ENCODE data around the gene ZNF524.
A peak's percentile ranks its signal among the peaks of the same experiment; 100 is the strongest.
"Not testable (repeated sequence)": the region's sequence is repeated elsewhere in the genome, so short reads cannot be mapped to it uniquely, and the experiment has no call there.

ZNF524 gene

DNA sequence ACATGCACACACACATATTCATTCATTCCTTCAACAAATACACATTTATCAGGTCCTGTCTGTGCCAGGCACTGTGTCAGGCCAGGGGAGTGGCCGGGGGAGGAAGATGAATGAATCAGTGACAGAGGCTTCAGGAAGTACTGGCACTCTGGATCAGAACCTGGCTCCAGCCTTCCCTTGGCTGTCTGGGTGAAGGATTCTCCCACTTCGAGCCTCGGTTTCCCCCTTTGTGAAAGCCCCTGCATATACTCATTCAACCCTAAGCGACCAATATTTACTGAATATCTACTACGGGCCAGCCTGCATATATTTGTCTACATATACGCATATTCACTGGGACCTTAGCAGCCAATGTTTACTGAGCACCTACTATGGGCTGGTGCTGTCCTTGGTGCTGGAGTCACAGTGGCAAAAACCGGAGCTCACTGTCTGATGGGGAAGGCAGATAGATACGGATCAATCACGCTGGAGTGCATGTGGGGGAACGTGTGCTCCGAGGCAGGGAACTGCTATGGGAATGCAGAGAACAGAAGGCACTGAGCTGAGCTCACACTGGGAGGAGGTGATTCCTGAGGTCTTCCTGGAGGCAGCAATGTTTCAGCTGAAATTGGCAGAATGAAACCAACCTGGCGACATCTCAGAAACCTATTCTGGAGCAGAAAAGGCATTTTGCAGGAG, 18.8 kb upstream of the ZNF524 start:
- DNase-seq (ENCODE audit: low spot score): no peak

DNA sequence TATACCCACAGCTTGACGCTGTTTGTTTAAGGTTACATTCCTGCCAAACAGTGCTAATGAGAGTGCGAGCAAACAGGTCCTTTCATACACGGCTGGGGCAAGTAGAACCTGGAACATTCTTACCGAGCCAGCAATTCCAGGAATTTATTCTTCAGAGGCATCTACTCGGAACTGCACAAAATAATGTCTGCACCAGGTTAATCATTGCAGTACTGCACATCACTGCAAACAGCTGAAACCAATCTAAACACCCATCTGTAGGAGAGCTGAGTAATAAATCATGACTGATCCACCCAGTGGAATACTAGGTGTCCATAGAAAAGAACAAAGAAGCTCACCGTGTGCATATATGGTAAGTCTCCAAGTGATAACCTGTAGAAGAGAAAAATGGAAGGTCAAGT, 18.3 kb upstream of the ZNF524 start:
- DNase-seq (ENCODE audit: low spot score): no peak

DNA sequence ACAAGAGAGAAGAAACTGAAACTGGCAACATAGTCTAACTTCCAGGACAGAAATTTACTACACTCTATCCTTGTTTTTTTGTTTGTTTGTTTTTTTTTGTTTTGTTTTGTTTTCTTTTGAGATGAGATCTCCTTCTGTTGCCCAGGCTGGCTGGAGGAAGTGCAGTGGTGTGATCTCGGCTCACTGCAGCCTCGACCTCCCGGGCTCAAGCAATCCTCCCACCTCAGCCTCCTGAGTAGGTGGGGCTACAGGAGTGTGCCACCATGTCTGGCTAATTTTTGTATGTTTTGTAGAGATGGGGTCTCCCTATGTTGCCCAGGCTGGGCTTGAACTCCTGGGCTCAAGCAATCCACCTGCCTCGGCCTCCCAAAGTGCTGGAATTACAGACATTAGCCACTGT, 17.8 kb upstream of the ZNF524 start:
- DNase-seq (ENCODE audit: low spot score): not testable (repeated sequence)

DNA sequence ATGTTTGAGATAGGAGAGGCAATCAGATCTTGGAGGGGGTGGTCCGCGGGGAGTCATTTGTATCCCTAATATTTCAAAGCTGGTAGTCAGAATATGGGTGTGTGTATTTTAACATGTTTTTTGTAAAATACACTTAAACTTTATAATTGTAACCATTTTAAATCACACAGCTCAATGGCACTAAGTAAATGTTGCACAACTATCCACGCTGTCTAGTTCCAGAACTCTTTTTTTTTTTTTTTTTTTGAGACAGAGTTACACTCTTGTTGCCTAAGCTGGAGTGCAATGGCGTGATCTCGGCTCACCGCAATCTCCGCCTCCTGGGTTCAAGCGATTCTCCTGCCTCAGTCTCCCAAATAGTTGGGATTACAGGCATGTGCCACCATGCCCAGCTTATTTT, 16.2 kb upstream of the ZNF524 start:
- DNase-seq (ENCODE audit: low spot score): not testable (repeated sequence)

DNA sequence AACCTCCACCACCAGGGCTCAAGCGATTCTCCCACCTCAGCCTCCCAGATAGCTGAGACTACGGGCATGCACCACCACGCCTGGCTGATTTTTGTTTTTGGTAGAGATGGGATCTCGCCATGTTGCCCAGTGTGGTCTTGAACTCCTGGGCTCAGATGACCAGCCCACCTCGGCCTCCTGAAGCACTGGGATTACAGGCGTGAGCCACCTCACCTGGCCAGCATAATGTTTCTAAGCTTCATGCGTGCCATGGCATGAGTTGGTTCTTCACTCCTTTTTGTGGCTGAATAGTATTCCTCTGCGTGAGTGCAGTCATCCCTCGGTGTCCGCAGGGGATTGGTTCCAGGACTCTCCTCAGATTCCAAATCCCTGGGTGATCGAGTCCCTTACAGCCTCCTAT, 15.2 kb upstream of the ZNF524 start:
- DNase-seq (ENCODE audit: low spot score): no peak

DNA sequence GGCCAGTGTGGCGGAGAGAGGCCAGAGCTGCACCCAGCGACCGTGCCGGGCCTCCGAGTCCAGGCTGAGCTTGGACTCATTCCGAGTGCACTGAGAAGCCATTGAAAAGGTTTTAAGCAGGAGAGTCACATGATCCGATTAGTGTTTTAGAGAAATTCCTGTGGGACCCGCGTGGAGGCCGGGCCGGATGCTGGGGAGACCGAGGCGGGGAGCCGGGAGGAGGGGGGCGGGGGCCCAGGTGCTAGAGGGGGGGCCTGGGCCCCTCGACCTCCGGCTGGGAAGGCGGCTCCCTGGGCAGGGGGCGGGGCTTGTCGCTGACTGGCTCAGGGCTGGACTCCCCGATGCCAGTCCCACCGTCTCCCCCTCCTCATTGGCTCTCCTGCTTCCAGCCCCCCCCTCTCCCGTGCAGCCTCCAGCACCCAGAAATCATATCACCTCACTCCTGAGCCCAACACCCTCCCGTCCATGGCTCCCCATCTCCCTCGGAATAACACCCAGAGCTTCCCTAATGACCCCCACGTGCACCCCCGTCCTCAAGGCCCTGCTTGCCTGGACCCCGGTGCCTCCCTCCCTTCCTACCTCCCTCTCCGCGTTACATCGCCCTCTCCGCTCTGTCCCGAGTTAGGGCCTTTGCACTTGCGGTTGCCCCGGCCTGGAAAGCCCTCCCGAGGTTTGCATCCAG, 14.3 kb upstream of the ZNF524 start:
- DNase-seq (ENCODE audit: low spot score): no peak

DNA sequence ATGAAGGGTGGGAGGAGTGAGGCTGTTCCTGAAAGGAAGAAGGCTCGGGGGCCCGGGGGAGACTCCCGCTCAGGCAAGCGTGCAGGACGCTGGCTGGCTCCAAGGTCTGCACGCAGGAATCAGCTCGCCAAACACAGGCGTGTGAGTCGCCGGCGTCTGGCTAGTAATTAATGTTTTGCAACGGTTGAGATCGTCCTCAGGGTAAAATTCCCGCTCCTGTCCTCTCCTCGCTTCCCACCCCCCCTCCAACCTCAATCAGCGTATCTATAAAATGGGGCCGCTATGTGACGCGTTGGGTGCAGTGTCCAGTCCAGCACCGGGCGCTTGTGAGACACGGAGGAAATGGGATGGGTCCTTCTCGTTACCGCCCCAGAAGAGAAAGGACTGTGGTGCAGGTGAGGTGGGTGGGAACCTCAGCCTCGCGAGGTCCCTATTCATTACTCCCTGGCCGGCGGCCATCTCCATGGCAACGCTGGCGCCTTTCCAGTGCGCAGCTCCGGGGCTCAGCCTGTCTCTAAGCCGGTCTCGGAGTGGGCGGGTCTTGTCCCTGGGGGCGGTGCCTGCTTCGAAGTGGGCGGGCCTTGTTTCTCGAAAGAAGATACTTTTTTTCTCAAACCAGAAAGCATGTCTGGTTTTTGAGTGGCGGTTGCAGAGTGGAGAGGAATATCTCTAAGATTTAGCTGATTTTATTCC, 13.0 kb upstream of the ZNF524 start:
- DNase-seq (ENCODE audit: low spot score): peak; percentile 87

DNA sequence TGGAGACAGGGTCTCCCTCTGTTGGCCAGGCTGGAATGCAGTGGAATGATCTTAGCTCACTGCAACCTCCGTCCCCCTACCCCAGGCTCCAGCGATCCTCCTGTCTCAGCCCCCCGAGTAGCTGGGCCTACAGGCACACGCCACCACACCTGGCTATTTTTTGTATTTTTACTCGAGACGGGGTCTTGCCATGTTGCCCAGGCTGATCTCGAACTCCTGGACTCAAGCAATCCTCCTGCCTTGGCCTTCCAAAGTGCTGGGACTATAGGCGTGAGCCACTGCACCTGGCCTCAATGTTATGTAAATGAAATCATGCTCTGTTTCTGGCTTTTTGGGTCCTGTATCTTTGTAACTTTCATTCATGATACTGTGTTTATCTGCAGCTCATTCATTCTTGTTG, 11.3 kb upstream of the ZNF524 start:
- DNase-seq (ENCODE audit: low spot score): no peak

DNA sequence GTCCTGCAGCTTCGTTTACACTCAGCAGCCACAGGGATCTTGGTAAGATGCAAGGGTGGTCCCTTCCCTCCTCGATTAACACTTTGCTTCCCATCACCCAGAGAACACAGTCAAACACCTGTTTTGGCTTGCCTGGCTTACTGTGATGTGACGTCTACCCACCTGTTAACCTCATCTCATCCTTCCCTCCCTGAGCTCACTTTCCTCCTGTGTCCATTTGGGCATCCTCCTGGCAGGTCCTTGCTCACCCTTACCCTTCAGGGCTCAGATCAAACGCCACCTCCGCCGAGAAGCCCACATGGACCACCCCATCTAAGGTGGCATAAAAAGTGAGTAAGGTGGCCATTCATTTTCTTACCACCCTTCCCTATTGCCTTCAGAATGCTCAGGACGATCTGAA, 10.0 kb upstream of the ZNF524 start:
- no peak for DNase-seq (ENCODE audit: low spot score)

DNA sequence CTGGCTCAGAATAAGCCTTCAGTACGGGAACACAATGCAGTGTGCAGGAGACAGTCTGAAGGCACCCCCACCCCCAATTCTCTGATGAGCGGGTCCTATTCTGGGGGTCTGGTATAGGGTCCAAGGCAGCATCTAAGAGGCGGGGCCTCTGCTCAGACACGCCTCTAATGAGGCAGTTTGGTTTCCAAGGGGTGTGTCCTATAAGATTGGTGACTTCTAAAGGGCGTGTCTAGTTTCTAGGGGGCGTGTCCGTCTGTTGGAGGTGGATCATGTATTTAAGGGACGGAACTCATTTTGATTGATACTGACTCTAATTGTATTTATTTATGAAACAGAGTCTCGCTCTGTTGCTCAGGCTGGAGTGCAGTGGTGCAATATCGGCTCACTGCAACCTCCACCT, 9.5 kb upstream of the ZNF524 start:
- peak; percentile 76 for DNase-seq (ENCODE audit: low spot score)

DNA sequence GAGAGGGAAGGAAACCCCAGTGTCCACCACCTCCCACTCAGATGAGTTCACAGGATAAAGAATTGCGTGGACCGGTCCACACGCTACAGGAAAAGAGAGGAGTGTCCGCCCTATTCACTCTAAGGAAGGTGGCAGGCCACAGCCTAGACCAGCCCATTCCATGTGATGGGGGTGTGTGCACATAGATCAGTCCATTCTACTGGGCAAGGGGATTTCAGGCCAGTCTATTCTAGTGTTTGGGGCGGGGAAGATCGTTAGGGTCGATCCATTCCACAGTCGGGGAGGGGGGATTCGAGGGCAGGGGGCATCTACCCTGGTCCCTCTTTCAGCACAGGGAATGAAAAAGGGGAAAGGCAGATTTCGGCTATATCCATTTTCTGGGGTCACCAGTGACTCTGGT, 8.5 kb upstream of the ZNF524 start:
- no peak for DNase-seq (ENCODE audit: low spot score)

DNA sequence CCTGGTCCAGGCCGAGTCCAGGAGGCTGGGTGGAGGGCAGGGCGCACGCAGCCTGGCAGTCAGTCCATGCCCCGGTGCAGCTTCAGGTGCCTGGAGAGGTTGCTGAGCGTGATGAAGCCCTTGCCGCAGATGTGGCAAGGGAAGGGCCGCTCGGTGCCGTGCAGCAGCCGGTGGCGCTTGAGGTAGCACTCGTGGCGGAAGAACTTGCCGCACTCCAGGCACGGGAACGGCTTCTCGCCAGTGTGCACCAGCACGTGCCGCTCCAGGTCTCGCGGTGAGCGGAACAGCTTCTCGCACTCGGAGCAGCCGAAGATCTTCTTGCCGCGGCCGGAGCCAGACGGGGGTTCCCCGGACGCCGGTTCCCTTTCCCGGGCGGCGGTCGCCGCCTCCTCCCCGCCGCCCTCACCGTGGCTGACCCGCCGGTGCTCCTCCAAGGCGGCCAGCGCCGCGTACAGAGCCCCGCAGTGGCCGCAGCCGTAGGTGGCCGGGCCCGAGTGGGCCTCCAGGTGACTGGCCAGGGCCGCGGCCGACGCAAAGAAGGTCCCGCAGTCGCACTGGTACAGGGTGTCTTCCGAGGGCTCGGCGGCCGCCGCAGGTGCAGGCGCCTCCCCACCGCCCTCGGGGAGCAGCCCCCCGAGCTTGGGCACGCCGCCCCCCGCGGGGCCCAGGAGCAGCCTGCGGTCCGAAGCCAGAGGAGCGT, 7.5 kb upstream of the ZNF524 start:
- DNase-seq (ENCODE audit: low spot score): no peak

DNA sequence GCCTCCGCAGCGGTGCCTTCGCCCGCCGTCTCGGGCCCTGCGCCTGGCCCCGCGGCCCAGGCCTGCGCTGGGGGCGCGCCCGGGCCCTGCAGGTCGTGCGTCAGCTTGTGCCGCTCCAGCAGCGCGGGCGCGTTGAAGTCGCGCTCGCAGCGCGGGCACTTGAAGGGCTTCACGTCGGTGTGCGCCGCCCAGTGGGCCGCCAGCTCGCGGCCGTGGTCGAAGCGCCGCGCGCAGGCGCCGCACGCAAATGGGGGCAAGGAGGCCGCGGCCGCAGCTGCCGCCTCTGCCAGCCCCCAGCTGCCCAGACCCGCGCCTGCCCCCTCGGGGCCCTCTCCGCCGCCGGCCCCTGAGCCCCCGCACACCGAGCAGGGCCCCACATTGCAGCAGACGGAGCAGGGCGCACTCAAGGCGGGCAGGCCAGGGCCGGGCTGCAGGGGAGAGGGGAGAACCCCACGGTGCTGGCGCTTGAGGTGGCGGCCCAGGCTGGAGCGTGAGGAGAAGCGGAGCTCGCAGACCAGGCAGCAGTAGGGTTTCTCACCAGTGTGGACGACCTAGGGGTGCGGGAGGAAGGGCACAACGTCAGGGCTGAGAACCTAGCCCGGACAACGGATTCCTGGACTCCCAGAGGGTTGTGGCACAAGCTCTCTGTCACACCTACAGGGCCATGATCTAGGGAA, 6.9 kb upstream of the ZNF524 start:
- DNase-seq (ENCODE audit: low spot score): no peak

DNA sequence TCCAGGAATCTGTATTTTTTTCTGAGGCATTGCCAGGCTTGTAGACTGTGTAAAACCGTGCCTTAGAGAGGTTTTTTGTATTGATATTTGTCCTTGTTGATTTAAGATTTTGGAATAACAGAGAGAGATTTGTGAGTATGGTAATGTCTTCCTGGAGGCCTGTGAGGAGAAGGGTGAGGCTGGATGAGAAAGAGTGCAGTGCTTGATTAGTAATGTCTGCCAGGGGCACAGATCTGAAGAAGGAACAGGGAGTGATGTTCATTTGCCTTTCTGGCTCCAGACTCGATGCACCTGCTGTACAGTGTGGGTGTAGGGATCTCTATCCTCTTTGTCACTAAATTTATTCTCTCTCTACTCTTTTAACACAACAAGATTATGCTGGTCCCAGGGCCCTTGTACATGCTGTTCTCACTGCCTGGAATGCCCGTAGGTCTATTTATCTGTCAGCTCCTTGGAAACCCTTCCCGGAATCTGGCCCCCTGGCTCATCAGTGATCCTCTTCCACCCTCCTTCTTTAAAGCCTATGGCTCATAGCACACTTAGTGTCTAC, 5.0 kb upstream of the ZNF524 start:
- no peak for DNase-seq (ENCODE audit: low spot score)

DNA sequence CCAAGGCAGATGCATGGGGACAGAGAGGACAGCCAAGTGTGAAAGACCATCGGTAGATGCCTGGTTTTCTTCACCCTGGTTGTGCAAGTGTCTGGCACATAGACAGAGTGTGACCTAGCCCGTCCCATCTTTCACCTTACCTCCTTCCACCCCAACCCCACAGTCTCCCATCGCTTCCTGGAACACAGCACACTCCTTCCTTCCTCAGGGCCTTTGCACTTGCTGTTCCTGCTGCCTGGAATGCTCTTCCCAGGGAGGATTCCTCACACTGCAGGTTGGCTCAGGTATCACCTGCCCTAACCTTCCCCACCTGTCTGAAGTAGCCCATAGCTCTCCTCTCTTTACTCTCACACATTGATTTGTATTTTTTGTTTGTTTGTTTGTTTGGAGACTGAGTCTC, 3.8 kb upstream of the ZNF524 start:
- DNase-seq (ENCODE audit: low spot score): no peak

DNA sequence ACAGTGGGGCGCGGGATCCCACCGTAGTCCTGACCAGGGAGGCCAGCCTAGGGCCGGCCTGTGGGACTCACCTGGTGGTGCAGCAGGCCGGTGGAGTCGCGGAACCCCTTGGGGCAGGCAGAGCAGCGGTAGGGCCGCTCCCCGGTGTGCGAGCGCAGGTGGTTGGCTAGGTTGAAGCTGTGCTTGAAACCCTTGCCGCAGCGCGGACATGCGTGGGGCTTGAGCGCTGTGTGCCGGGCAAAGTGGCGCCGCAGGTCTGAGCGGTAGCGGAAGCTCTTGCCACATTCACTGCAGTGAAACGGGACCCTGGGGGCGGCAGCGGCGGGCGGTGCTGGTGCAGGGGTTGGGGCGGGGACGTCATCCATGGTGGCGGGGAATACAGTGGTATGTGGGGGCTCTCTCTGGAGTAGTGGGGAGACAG, 2.6 kb upstream of the ZNF524 start:
- DNase-seq (ENCODE audit: low spot score): no peak

DNA sequence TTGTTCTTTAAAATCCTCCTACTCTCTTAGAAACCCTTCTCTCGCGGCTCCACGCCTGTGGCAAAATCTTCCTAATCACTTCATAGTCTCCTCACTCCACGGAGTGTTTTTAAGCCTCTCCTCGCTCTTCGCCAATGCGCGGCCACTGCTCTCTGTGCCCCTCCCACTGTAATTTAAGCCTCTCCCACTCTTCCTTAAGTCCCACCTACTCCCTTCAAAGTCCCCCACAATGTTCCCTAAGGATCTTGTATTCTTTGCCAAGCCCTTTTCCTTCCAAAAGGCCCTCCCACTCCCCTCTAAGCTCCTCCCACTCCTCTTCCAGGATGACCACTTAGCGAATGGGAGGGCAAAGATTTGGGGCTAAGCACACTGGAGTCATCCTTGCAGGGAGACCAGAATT, 2.1 kb upstream of the ZNF524 start:
- DNase-seq (ENCODE audit: low spot score): no peak

DNA sequence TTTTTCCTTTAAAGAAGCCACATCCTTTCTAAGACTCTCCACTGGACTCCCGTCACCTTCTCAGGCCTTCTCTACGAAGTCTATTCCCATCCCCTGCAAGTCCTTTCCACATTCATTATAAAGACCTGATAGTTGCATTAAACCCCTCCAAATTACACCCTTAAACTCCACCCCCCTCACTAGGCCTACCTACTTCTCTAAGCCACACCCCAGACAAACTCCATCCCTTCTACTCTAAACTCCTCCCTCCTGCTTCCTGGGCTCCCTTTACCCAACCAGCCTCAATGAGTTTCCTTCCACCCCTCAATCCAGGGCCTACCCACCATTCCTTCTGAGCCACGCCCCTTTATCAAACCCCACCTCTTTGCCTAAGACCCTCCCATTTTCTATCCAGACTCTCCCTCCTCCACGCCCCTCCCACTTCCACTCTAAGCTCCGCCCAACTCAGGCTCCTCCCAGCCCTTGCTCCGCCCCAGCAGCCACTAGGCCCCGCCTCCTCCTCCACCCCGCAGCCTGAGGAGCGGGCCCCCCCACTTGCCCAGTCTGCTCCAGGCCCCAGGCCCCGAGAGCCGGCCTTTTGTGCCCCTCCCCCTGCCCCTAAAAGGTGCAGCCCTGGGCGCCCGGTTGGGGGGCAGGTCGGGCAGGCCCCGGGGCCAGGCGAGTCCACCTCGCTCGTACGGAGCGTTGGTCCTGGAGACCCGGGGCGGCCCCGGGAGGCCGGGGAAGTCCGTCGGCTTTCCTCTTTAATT, 1.2 kb upstream of the ZNF524 start:
- DNase-seq (ENCODE audit: low spot score): peak; percentile 94

DNA sequence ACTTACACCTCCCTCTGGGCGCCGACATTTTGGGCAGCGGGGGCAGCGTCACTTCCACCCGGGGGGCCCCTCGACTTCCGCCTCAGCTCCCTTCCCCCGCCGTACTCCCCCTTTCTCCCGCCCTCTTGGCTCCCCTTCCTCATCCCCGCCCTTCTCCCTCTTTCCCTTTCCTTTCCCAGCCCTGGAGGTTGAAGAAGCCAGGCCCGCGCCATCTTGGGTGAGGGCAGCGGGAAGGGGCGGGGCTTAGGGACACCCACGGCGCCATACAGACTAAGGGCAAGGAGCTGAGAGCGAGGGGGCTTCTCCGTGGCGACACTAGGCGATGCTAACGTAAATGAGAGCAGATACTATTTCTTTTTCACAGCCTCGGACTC, 633 bp upstream of the ZNF524 start, which contains the start of gene FIZ1:
Gene FIZ1 (minus strand): TSS at position 50 of the 374 bp plus-strand sequence. CDS start 1,652 bp downstream, outside the sequence.
- DNase-seq (ENCODE audit: low spot score): peak; percentile 96

DNA sequence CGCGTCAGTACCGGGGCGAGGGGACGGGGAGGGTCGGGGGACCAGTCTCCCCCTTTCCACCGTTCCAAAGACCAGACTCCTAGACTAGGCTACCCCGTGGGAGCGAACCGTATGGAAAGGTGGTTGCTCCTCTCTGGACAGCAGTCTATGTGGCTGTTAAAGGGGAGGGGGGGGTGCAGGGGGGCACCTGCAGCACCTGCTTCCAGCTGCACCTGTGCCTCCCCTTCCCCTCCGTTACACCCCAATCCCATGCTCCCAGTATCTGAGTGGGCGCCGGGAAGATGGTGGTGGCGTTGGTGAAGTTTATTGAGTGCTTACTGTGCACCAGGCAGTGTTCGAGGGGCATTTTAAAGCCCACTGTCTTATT, 557 bp downstream of the ZNF524 start:
- DNase-seq (ENCODE audit: low spot score): peak; percentile 41

DNA sequence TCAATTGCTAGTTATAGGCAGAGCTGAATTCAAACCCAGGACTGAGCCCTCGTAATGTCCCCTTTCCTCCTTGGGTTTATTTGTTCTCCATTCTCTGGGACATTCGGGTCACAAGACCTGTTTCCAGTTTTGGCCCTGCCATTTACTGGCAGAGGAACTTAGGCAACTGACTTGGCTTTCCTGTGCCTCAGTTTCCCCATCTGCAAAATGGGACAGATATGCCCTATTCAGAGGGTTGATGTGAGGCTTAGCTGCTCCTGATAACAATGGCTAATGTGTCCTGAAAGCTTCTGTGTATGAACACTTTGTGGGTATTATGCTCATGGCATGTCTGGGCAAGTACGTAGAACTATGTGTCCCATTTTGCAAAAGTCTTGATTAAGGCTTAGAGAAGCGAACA, 996 bp downstream of the ZNF524 start:
- peak; percentile 13 for DNase-seq (ENCODE audit: low spot score)

Measured in hematopoietic multipotent progenitor cell treated with erythropoietin and hydrocortisone succinate and interleukin-3 and kit ligand, for 15 days (in vitro differentiated cells).